BE2C (cell line): ENCODE data around the gene AKAP13.
"Not testable (repeated sequence)": the region's sequence is repeated elsewhere in the genome, so short reads cannot be mapped to it uniquely, and the experiment has no call there.

Experiments
- DNase-seq: peaks from one replicate; pipeline ENCODE4 v3.0.0-alpha.2; 2020
- H3K27me3 ChIP-seq: fragments of 250-450 bp; sonication (Bioruptor Pico); 2 replicates; pipeline ENCODE4 v1.5.1; 2020; ENCODE audit warnings: mild to moderate bottlenecking
- H3K36me3 ChIP-seq: fragments of 250-450 bp; sonication (Bioruptor Pico); 2 replicates; pipeline ENCODE4 v1.5.1; 2020; ENCODE audit warnings: mild to moderate bottlenecking
- H3K4me1 ChIP-seq: fragments of 250-450 bp; sonication (Bioruptor Pico); 2 replicates; pipeline ENCODE4 v1.5.1; 2020
- H3K4me3 ChIP-seq: 2 replicates; pipeline ENCODE4 v1.5.1; 2011; ENCODE audit warnings: low read depth, low read length
- H3K9me3 ChIP-seq: fragments of 250-450 bp; sonication (Bioruptor Pico); 2 replicates; pipeline ENCODE4 v1.5.1; 2020
- TF ChIP-seq, protein P1 (sequence below): IDR thresholded peaks from 2 replicates; pipeline ENCODE4 v1.5.1; 2012; ENCODE audit warnings: mild to moderate bottlenecking, low read depth, low read length

Gene AKAP13

DNA sequence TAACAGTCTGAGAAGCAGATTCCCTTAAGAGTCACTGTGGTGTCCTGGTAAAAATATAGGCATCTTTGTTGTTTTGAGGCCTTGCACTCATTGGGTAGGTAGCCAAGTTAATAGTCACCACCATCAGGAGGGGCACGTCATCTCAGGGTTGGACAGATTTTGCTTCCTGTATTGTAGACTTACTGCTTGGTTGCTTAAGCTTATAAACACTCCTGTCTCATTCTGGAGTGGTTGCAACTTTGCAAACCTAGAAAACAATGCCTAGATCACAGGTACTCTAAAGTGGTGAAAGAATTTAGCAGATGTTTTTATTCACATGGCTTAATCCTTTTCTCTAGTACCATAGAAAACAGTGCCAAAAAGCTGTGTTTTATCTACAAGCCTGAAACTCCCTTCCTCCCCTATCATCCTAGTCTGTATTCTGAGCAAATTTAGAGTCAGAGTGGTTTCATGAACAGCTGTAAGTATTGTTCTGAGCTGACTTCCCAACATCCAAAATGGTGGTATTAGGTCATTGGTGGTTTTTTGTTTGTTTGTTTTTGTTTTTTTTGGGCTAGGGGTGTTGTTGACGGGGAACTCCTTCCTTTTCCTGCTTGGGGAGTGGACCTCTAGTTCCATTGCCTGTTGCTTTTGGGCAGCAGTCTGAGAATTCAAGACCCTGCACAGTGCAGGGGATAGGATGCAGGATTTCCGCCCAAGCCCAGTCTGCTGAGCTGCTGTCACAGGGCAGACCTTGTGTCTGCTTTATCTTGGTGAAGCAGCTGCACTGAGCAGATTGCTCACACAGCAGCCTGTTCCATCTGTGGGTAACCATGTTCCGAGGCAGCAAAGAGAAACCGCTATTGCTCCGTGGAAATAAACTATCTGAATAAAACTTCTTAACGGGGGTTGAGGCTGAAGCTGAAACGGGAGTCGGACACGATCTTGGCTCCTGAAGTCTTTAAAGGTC lies 202.0 kb downstream of the AKAP13 start:
- Histone ChIP-seq H3K36me3 (peaks cover 9% of the 10 kb centered on the region), H3K9me3 (no peaks in the 10 kb centered on the region), H3K27me3 (no peaks in the 10 kb centered on the region), H3K4me3 (peak overlapping the region; percentile 58), H3K4me1 (peaks cover 13% of the 10 kb centered on the region)
- peak; percentile 73 for DNase-seq
- TF ChIP-seq, protein P1, sequence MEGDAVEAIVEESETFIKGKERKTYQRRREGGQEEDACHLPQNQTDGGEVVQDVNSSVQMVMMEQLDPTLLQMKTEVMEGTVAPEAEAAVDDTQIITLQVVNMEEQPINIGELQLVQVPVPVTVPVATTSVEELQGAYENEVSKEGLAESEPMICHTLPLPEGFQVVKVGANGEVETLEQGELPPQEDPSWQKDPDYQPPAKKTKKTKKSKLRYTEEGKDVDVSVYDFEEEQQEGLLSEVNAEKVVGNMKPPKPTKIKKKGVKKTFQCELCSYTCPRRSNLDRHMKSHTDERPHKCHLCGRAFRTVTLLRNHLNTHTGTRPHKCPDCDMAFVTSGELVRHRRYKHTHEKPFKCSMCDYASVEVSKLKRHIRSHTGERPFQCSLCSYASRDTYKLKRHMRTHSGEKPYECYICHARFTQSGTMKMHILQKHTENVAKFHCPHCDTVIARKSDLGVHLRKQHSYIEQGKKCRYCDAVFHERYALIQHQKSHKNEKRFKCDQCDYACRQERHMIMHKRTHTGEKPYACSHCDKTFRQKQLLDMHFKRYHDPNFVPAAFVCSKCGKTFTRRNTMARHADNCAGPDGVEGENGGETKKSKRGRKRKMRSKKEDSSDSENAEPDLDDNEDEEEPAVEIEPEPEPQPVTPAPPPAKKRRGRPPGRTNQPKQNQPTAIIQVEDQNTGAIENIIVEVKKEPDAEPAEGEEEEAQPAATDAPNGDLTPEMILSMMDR = no peak

DNA sequence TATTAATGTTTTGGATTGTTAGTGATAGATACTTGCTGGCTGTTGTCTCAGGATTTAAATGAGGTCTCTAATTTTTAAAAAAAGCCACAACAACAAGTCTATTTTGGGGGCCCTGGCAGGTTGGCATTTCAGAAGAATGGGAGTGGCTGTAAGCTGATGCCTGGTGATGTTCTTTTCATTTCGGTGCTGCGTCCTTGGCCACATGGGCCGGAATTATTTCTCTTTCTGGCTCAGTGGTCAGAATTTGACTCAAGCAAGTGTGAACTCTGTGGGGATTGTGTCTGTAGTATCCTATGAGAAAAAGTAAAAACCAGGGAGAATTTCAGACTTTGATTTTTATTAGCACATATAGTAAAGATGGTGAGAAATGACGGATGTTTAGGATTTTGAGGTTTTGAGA lies 203.0 kb downstream of the AKAP13 start:
- Histone ChIP-seq H3K4me3 (peak overlapping the region; percentile 58), H3K9me3 (no peaks in the 10 kb centered on the region), H3K36me3 (peaks cover 9% of the 10 kb centered on the region), H3K4me1 (peaks cover 13% of the 10 kb centered on the region), H3K27me3 (no peaks in the 10 kb centered on the region)
- DNase-seq = no peak
- TF ChIP-seq, protein P1 = no peak

DNA sequence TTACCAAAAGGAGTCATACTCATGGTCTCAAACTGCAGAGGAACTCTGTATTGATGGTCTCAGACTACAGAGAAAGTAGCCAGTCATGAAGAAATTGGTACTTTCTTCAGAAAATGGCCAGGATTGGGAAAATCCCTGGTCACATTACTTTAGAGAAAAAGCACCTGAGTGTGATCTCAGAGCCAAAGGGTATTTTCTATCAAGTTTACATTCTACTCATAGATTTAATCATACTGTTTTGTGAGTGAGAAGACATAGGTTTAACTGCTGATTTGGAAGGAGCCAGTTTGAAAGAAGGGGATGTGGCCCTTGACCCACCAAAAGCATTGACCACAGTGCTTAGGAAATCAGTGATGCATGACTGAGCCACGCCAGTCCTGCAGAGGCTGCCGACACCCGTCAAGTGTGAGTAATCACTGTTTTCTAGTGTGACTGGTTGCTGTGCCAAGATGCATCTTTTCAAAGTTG lies 203.6 kb downstream of the AKAP13 start:
- Histone ChIP-seq H3K9me3 (no peaks in the 10 kb centered on the region), H3K27me3 (no peaks in the 10 kb centered on the region), H3K4me1 (peaks cover 13% of the 10 kb centered on the region), H3K4me3 (peak overlapping the region; percentile 58), H3K36me3 (peaks cover 9% of the 10 kb centered on the region)
- TF ChIP-seq, protein P1 = no peak
- DNase-seq = peak; percentile 28

DNA sequence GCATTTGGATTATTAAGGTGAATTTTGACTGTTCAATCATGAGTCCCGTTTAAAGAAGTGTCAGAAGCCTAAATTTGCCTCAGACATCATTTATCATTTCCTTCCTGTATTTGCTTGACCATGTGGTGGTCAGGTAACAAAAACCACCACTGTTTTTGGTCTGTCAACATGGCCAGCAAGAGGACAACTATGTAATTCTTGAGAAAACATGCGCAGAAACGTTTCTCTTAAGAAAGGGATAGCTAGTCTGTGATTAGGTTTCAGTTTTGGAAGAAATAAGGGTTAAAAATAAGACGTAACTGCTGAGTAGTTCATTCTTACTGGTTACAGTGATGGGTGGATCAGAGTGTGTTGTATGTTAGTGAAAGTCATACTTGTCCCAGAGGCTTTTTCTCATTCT lies 204.5 kb downstream of the AKAP13 start:
- peaks cover 13% of the 10 kb centered on the region for H3K4me1 ChIP-seq
- TF ChIP-seq, protein P1 = no peak
- no peaks in the 10 kb centered on the region for H3K9me3 ChIP-seq
- H3K4me3 ChIP-seq = no peak overlapping the region; the same call in 1 of the 2 replicates
- no peaks in the 10 kb centered on the region for H3K27me3 ChIP-seq
- H3K36me3 ChIP-seq = peaks cover 6% of the 10 kb centered on the region
- DNase-seq = no peak

DNA sequence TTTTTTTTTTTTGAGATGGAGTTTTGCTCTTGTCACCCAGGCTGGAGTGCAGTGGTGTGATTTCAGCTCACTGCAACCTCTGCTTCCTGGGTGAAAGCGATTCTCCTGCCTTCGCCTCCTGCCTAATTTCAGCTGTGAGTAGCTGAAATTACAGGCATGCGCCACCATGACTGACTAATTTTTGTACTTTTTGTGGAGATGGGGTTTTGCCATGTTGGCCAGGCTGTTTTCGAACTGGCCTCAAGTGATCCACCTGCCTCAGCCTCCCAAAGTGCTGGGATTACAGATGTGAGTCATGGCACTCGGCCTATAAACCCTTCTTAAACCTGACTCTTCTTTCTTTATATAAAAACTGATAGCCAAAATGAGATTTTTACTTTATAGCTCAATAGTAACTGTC lies 205.8 kb downstream of the AKAP13 start:
- not testable (repeated sequence) for H3K36me3 ChIP-seq, H3K27me3 ChIP-seq, H3K9me3 ChIP-seq, DNase-seq, H3K4me3 ChIP-seq
- H3K4me1 ChIP-seq = peaks cover 13% of the 10 kb centered on the region

DNA sequence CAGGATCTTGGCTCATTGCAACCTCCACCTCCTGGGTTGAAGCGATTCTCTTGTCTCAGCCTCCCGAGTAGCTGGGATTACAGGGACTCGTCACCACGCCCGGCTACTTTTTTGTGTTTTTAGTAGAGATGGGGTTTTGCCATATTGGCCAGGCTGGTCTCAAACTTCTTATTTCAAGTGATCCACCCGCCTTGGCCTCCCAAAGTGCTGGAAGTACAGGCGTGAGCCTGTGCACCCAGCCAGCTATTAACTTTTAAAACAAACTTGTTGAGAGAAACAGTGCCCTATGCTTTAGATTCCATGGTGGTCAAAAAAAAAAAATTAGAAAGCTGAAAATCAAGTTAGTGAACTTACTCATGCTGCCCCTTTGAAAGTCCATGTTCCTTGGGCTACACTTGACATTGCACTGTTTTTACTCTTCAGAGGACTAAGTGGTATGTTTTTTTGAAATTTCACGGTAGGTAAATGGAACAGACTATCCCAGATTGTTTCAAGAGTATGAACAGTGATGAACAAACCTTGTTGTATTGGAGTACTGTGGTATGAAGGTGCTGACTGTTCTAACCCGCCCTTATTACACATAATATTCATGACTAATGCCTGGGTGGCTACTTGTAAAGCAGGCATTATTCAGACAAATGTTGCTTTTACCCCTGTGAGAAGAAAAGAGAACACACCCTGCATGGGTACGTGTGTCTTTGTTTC lies 207.5 kb downstream of the AKAP13 start:
- Histone ChIP-seq H3K4me3 (no peak overlapping the region), H3K27me3 (no peaks in the 10 kb centered on the region), H3K9me3 (no peaks in the 10 kb centered on the region), H3K4me1 (peaks cover 5% of the 10 kb centered on the region; the same call in 1 of the 2 replicates), H3K36me3 (no peaks in the 10 kb centered on the region; the same call in 1 of the 2 replicates)
- TF ChIP-seq, protein P1 = no peak
- DNase-seq = no peak
